ENCODE results near the gene FGB. TPM values are rescaled to one million over a fixed set of nuclear protein-coding genes. Genes with fewer than 3 reads are reported as not detected.
A peak's percentile ranks its signal among the peaks of the same experiment; 100 is the strongest.

The FGB gene
- total and polyA plus RNA-seq, 8 donors: 0.31 to 22.8 (median 6.2) TPM; not detected in 5

GRCh38 chr4:154616731-154617130 lies 53.9 kb downstream of the FGB start:
- peak in 1 of 2 donors; percentile 44 for DNase-seq
- Histone ChIP-seq H3K4me3 (no peak overlapping the region), H3K27ac (no peak overlapping the region), H3K27me3 (no peaks in the 10 kb centered on the region), H3K36me3 (no peaks in the 10 kb centered on the region), H3K9me3 (no peaks in the 10 kb centered on the region), H3K4me1 (peaks cover 0 to 20% (median 9%) of the 10 kb centered on the region in 4 donors)
- WGBS, 5 donors: 3 to 54% (median 45%) methylated on average over 2 of the region's 2 CpGs
- intact Hi-C loops (cut with DNase I; ENCODE audit: low total_unique reads): no loop called here
- TF ChIP-seq POLR2AphosphoS5 (IDR thresholded peaks at IDR 0.05) (no peak), POLR2A (IDR thresholded peaks at IDR 0.05) (no peak), EP300 (IDR thresholded peaks at IDR 0.05) (no peak)
- TF ChIP-seq, protein P1, sequence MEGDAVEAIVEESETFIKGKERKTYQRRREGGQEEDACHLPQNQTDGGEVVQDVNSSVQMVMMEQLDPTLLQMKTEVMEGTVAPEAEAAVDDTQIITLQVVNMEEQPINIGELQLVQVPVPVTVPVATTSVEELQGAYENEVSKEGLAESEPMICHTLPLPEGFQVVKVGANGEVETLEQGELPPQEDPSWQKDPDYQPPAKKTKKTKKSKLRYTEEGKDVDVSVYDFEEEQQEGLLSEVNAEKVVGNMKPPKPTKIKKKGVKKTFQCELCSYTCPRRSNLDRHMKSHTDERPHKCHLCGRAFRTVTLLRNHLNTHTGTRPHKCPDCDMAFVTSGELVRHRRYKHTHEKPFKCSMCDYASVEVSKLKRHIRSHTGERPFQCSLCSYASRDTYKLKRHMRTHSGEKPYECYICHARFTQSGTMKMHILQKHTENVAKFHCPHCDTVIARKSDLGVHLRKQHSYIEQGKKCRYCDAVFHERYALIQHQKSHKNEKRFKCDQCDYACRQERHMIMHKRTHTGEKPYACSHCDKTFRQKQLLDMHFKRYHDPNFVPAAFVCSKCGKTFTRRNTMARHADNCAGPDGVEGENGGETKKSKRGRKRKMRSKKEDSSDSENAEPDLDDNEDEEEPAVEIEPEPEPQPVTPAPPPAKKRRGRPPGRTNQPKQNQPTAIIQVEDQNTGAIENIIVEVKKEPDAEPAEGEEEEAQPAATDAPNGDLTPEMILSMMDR (IDR thresholded peaks at IDR 0.05): no peak

GRCh38 chr4:154617820-154618317 lies 55.1 kb downstream of the FGB start:
- TF ChIP-seq, protein P1 (IDR thresholded peaks at IDR 0.05): no peak
- Histone ChIP-seq H3K27ac (no peak overlapping the region), H3K4me3 (no peak overlapping the region), H3K9me3 (no peaks in the 10 kb centered on the region), H3K4me1 (peaks cover 0 to 20% (median 9%) of the 10 kb centered on the region in 4 donors), H3K36me3 (no peaks in the 10 kb centered on the region), H3K27me3 (no peaks in the 10 kb centered on the region)
- DNase-seq: peak in 1 of 2 donors; percentile 16
- WGBS, 5 donors: 17 to 44% (median 33%) methylated on average over 5 of the region's 5 CpGs
- intact Hi-C loops (cut with DNase I; ENCODE audit: low total_unique reads): no loop called here

- peak; percentile 70 to 85 for DNase-seq
- Histone ChIP-seq H3K27ac (no peak overlapping the region), H3K27me3 (no peaks in the 10 kb centered on the region), H3K4me1 (peaks cover 0 to 20% (median 9%) of the 10 kb centered on the region in 4 donors), H3K4me3 (no peak overlapping the region), H3K9me3 (no peaks in the 10 kb centered on the region), H3K36me3 (no peaks in the 10 kb centered on the region)
- intact Hi-C loops (cut with DNase I; ENCODE audit: low total_unique reads): no loop called here
- 35 to 44% (median 39%) methylated on average over 4 of the region's 4 CpGs for WGBS, 5 donors
- TF ChIP-seq POLR2AphosphoS5 (IDR thresholded peaks at IDR 0.05): no peak
- TF ChIP-seq, protein P1 (IDR thresholded peaks at IDR 0.05): peak in 4 of 7 experiments; percentile 19 to 55 (median 43)
Observed at GRCh38 chr4:154618708-154619315, 56.0 kb downstream of the FGB start.

DNA sequence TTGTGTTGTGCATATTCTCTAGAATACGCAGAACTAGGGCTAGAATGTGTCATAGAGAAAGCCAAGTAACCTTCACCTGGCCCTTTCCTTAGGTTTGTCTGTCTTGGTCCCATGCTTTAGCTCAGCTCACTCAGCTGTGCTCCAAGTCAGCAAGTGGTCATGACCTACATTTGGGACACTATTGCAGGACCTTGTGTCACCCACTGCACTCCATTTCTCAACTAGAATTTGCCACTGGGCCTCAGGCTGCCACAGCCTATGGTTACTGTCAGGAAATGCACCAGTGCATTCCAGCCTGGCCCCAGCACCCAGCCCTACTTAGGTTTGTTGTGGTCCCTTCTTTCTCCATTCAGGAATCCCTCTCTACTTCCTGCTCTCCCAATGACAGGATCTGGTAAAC lies 57.3 kb downstream of the FGB start:
- no peak for DNase-seq
- H3K4me3 ChIP-seq: no peak overlapping the region

More for the DNA sequence above, 57.3 kb downstream of the FGB start:
- H3K9me3 ChIP-seq: no peaks in the 10 kb centered on the region
- H3K36me3 ChIP-seq: no peaks in the 10 kb centered on the region
- no peaks in the 10 kb centered on the region for H3K27me3 ChIP-seq
- no peak overlapping the region for H3K27ac ChIP-seq
- intact Hi-C loops (cut with DNase I; ENCODE audit: low total_unique reads): loop anchor here (5.0 kb wide), 1 partner anchor 63 kb away; no protein-coding TSS in a partner anchor
- peaks cover 0 to 20% (median 9%) of the 10 kb centered on the region in 4 donors for H3K4me1 ChIP-seq
- TF ChIP-seq POLR2A (IDR thresholded peaks at IDR 0.05) (no peak), POLR2AphosphoS5 (IDR thresholded peaks at IDR 0.05) (no peak), EP300 (IDR thresholded peaks at IDR 0.05) (no peak)
- TF ChIP-seq, protein P1 (IDR thresholded peaks at IDR 0.05): no peak
- 0 to 91% (median 7%) methylated on average over 1 of the region's 1 CpG for WGBS, 5 donors

Small RNAs within 50 kb of the gene (small RNA-seq; reads per million reads assigned to genes)
- gene RNU6-1285P: 0 reads per million in 4 donors

Other genes starting within 250 kb of the FGB start
- gene DCHS2, start 71.2 kb upstream of the FGB start, total RNA-seq: 1 to 10 TPM in 3 of 5 donors, not detected in 2; 1.8 to 9.7 (median 9.7) TPM
- gene DCHS2, start 71.2 kb upstream of the FGB start, polyA plus RNA-seq: 1 to 10 TPM in 1 of 3 donors, under 1 TPM in 2; 0.30 to 1.2 (median 0.31) TPM
- gene PLRG1, start 12.6 kb upstream of the FGB start, total RNA-seq: 10 to 100 TPM in 4 of 5 donors, 1 to 10 TPM in 1; 1.2 to 52.5 (median 45.5) TPM
- gene PLRG1, start 12.6 kb upstream of the FGB start, polyA plus RNA-seq: 10 to 100 TPM; 22.5 to 43.8 (median 40.9) TPM
- 10 to 100 TPM in 1 of 5 donors, 1 to 10 TPM in 2, not detected in 2; 9.4 to 43.7 (median 9.5) TPM for gene FGA, start 27.7 kb downstream of the FGB start, total RNA-seq
- gene FGA, start 27.7 kb downstream of the FGB start, polyA plus RNA-seq: 1 to 10 TPM; 3.1 to 6.5 (median 3.1) TPM
- gene FGG, start 49.6 kb downstream of the FGB start, total RNA-seq: 1 to 10 TPM in 2 of 5 donors, not detected in 3; 2.6 to 3.1 TPM
- gene FGG, start 49.6 kb downstream of the FGB start, polyA plus RNA-seq: 1 to 10 TPM in 2 of 3 donors, under 1 TPM in 1; 0.20 to 2.1 (median 1.5) TPM
- gene LRAT, start 181.0 kb downstream of the FGB start, total RNA-seq: under 1 TPM in 1 of 5 donors, not detected in 4; 0.73 TPM
- gene LRAT, start 181.0 kb downstream of the FGB start, polyA plus RNA-seq: under 1 TPM; 0.12 to 0.43 (median 0.15) TPM
- not detected for gene RBM46, start 218.3 kb downstream of the FGB start, total RNA-seq
- gene RBM46, start 218.3 kb downstream of the FGB start, polyA plus RNA-seq: not detected

Data from stomach (tissue), 9 donors.